IMR-90 (cell line): ENCODE results near the gene TRAF7. TPM values are rescaled to one million over a fixed set of nuclear protein-coding genes. Genes with fewer than 3 reads are reported as not detected.

ENCODE experiments used
- ATAC-seq: fragments of 200-7000 bp; cut with Tn5 transposase; 2 replicates; pipeline ENCODE4 v1.9.1; 2020; ENCODE audit warnings: low read depth, mild to moderate bottlenecking, moderate library complexity
- BruUV-seq: library from RNA; stranded (reverse); fragments of 400-500 nt; replicated peaks from 2 replicates; lab custom pipeline; 2021; lab: Mats Ljungman, UMichigan
- CTCF ChIA-PET: fragments of 300-600 bp; formaldehyde crosslinking; extraction: SDS; loops from one replicate; lab custom pipeline; 2021; ENCODE audit warnings: antibody characterized with exemption; lab: Yijun Ruan, JAX
- POLR2A ChIA-PET: fragments of 300-600 bp; sonication (Branson Sonifier 250); formaldehyde crosslinking; loops from one replicate; lab custom pipeline; 2022; ENCODE audit warnings: antibody characterized with exemption; ENCODE audit not compliant: unreplicated experiment; lab: Charles Lee
- DNase-seq: peaks from one replicate; pipeline ENCODE4 v3.0.0; 2013
- H2AFZ ChIP-seq: replicated peaks from 2 replicates; pipeline ENCODE3; 2013; ENCODE audit warnings: low read length, mild to moderate bottlenecking; ENCODE audit not compliant: poor library complexity
- H2AK5ac ChIP-seq: 2 replicates; pipeline ENCODE4 v1.6.1; 2013; ENCODE audit warnings: low read depth, low read length, inconsistent platforms
- H2AK9ac ChIP-seq: replicated peaks from 2 replicates; pipeline ENCODE3; 2013; ENCODE audit warnings: mild to moderate bottlenecking, low read depth, low read length, moderate library complexity; ENCODE audit not compliant: poor library complexity
- H2BK120ac ChIP-seq: 2 replicates; pipeline ENCODE4 v1.6.1; 2013; ENCODE audit warnings: low read depth, low read length, inconsistent platforms
- H2BK15ac ChIP-seq: 3 replicates; pipeline ENCODE4 v1.6.1; 2013; ENCODE audit warnings: low read depth, low read length, inconsistent platforms
- H2BK20ac ChIP-seq: 2 replicates; pipeline ENCODE4 v1.6.1; 2013; ENCODE audit warnings: low read depth, mild to moderate bottlenecking, inconsistent platforms, low read length, moderate library complexity
- H2BK5ac ChIP-seq: 2 replicates; pipeline ENCODE4 v1.6.1; 2013; ENCODE audit warnings: mild to moderate bottlenecking, low read depth, low read length, inconsistent platforms; ENCODE audit not compliant: poor library complexity, severe bottlenecking
- H3K14ac ChIP-seq: replicated peaks from 2 replicates; pipeline ENCODE4 v1.6.1; 2013; ENCODE audit warnings: low read depth, low read length, inconsistent platforms
- H3K18ac ChIP-seq: 2 replicates; pipeline ENCODE4 v1.6.1; 2013; ENCODE audit warnings: low read depth, low read length, control low read depth
- H3K23ac ChIP-seq: 2 replicates; pipeline ENCODE4 v1.6.1; 2013; ENCODE audit warnings: low read depth, low read length, inconsistent platforms
- H3K27ac ChIP-seq: 2 replicates; pipeline ENCODE4 v1.5.1; 2013; ENCODE audit warnings: mild to moderate bottlenecking, control low read depth, low read length; ENCODE audit not compliant: insufficient read depth
- H3K27me3 ChIP-seq: 2 replicates; pipeline ENCODE4 v1.6.1; 2013; ENCODE audit warnings: low read length; ENCODE audit not compliant: control insufficient read depth, insufficient read depth
- H3K36me3 ChIP-seq: 2 replicates; pipeline ENCODE4 v1.6.1; 2013; ENCODE audit warnings: low read length, mixed read lengths; ENCODE audit not compliant: control insufficient read depth, insufficient read depth
- H3K4ac ChIP-seq: 2 replicates; pipeline ENCODE4 v1.6.1; 2013; ENCODE audit warnings: low read depth, low read length, inconsistent platforms
- H3K4me1 ChIP-seq: 2 replicates; pipeline ENCODE4 v1.6.1; 2013; ENCODE audit warnings: low read length, mixed read lengths; ENCODE audit not compliant: control insufficient read depth, insufficient read depth
- H3K4me2 ChIP-seq: 2 replicates; pipeline ENCODE4 v1.6.1; 2013; ENCODE audit warnings: low read depth, mild to moderate bottlenecking, control low read depth, low read length, moderate library complexity
- H3K4me3 ChIP-seq: 2 replicates; pipeline ENCODE4 v1.5.1; 2013; ENCODE audit warnings: low read depth, mild to moderate bottlenecking, control low read depth, low read length, moderate library complexity; ENCODE audit not compliant: insufficient read depth
- H3K56ac ChIP-seq: 2 replicates; pipeline ENCODE4 v1.6.1; 2013; ENCODE audit warnings: low read length, inconsistent platforms; ENCODE audit not compliant: insufficient read depth; ENCODE audit errors: extremely low read depth
- H3K79me1 ChIP-seq, 2 experiments: 2 replicates each; pipeline ENCODE4 v1.6.1; 2013; ENCODE audit warnings: low read length in 2 of 2, inconsistent platforms in 1 of 2, low read depth in 1 of 2
- H3K9ac ChIP-seq: 2 replicates; pipeline ENCODE4 v1.6.1; 2013; ENCODE audit warnings: low read depth, low read length, control low read depth
- H3K9me1 ChIP-seq: 2 replicates; pipeline ENCODE4 v1.6.1; 2013; ENCODE audit warnings: low read length, inconsistent platforms; ENCODE audit not compliant: insufficient read depth
- H3K9me3 ChIP-seq: 2 replicates; pipeline ENCODE4 v1.6.1; 2013; ENCODE audit warnings: low read length; ENCODE audit not compliant: control insufficient read depth, insufficient read depth
- H4K20me1 ChIP-seq: 2 replicates; pipeline ENCODE4 v1.6.1; 2013; ENCODE audit warnings: low read length, inconsistent platforms; ENCODE audit not compliant: insufficient read depth
- H4K5ac ChIP-seq: 2 replicates; pipeline ENCODE4 v1.6.1; 2013; ENCODE audit warnings: mild to moderate bottlenecking, low read depth, low read length, control low read depth
- H4K8ac ChIP-seq, 2 experiments: 2 replicates each; pipeline ENCODE4 v1.6.1; 2013; ENCODE audit warnings: low read depth in 2 of 2, low read length in 2 of 2, control low read depth in 1 of 2, inconsistent platforms in 1 of 2
- H4K91ac ChIP-seq: 2 replicates; pipeline ENCODE4 v1.6.1; 2013; ENCODE audit warnings: low read depth, low read length, inconsistent platforms; ENCODE audit not compliant: insufficient read depth
- BHLHE40 ChIP-seq: fragments of 150-350 bp; IDR thresholded peaks from 2 replicates; pipeline ENCODE4 v1.6.1; 2016; ENCODE audit warnings: mild to moderate bottlenecking, low read depth, low read length
- CEBPB ChIP-seq: IDR thresholded peaks from 2 replicates; pipeline ENCODE4 v1.6.1; 2012; ENCODE audit warnings: low read depth, low read length, improper control_type of control experiment
- CHD1 ChIP-seq: IDR thresholded peaks from 2 replicates; pipeline ENCODE4 v1.6.1; 2012; ENCODE audit warnings: low read depth, low read length, improper control_type of control experiment
- FOS ChIP-seq: fragments of 150-350 bp; IDR thresholded peaks from 2 replicates; pipeline ENCODE4 v1.6.1; 2016; ENCODE audit warnings: low read depth, low read length
- MAFK ChIP-seq: IDR thresholded peaks from 2 replicates; pipeline ENCODE4 v1.6.1; 2012; ENCODE audit warnings: low read depth, low read length, improper control_type of control experiment
- MAZ ChIP-seq: IDR thresholded peaks from 2 replicates; pipeline ENCODE4 v1.6.1; 2012; ENCODE audit warnings: low read depth, mild to moderate bottlenecking, low read length, improper control_type of control experiment, moderate library complexity, borderline replicate concordance
- MXI1 ChIP-seq: IDR thresholded peaks from 2 replicates; pipeline ENCODE4 v1.6.1; 2012; ENCODE audit warnings: low read depth, mild to moderate bottlenecking, low read length, moderate library complexity, borderline replicate concordance
- NFE2L2 ChIP-seq: fragments of 150-350 bp; IDR thresholded peaks from 2 replicates; pipeline ENCODE4 v1.6.1; 2016; ENCODE audit warnings: low read depth, mild to moderate bottlenecking, low read length
- POLR2A ChIP-seq: IDR thresholded peaks from 2 replicates; pipeline ENCODE4 v1.6.1; 2012; ENCODE audit warnings: mild to moderate bottlenecking, low read depth, low read length
- RAD21 ChIP-seq: IDR thresholded peaks from 2 replicates; pipeline ENCODE4 v1.6.1; 2012; ENCODE audit warnings: low read length, improper control_type of control experiment
- RCOR1 ChIP-seq: IDR thresholded peaks from 2 replicates; pipeline ENCODE4 v1.6.1; 2012; ENCODE audit warnings: mild to moderate bottlenecking, low read length, improper control_type of control experiment; ENCODE audit not compliant: insufficient replicate concordance
- RFX5 ChIP-seq: IDR thresholded peaks from 2 replicates; pipeline ENCODE4 v1.8.0; 2012; ENCODE audit warnings: low read depth, mild to moderate bottlenecking, low read length, moderate library complexity
- SMC3 ChIP-seq: fragments of 150-350 bp; IDR thresholded peaks from 2 replicates; pipeline ENCODE4 v1.6.1; 2016; ENCODE audit warnings: low read depth, mild to moderate bottlenecking, antibody characterized with exemption, low read length, moderate library complexity
- WGBS, 2 experiments: methylation state at CpG; one replicate each; pipeline versions ENCODE4 v1.1.5 to v1.1.7; 2013; ENCODE audit warnings: missing lambda C conversion rate in 2 of 2; ENCODE audit not compliant: insufficient read length in 1 of 2; ENCODE audit errors: extremely low coverage in 2 of 2; 5-methylcytosine and 5-hydroxymethylcytosine counted together
- dilution Hi-C: fragments of 300-500 bp; cut with HindIII; formaldehyde crosslinking; loops from one replicate; pipeline ENCODE4 v1.14.3; 2018; ENCODE audit warnings: low sequenced_read_pairs; ENCODE audit not compliant: unreplicated experiment
- in situ Hi-C: fragments of 300-500 bp; cut with MboI; formaldehyde crosslinking; loops from 3 replicates; pipeline ENCODE4 v1.14.3; 2019; ENCODE audit warnings: low sequenced_read_pairs, inconsistent platforms, mixed read lengths
- intact Hi-C: fragments of 100-400 bp; cut with micrococcal nuclease; formaldehyde crosslinking; loops from 2 replicates; pipeline ENCODE4 v1.10.0; 2022
- polyA plus RNA-seq, 3 experiments: library from polyadenylated mRNA; depleted of rRNA; stranded (reverse); fragments of >200 nt; gene quantifications; 2 replicates each; pipeline ENCODE4 v1.2.3, GENCODE V29; 2012; ENCODE audit warnings: low replicate concordance in 1 of 3
- total RNA-seq: library from RNA; depleted of rRNA; stranded (reverse); fragments of >200 nt; gene quantifications from 2 replicates; pipeline ENCODE4 v1.2.3, GENCODE V29; 2012
- TF ChIP-seq, protein P1 (sequence below): conservative IDR thresholded peaks from 2 replicates; pipeline ENCODE4 v1.5.1; 2012; ENCODE audit warnings: mild to moderate bottlenecking, low read depth, low read length, improper control_type of control experiment
- TF ChIP-seq, protein P2 (sequence below): fragments of 150-350 bp; IDR thresholded peaks from 2 replicates; pipeline ENCODE4 v1.6.1; 2017; ENCODE audit warnings: mild to moderate bottlenecking, antibody characterized with exemption, low read length, low read depth
- TF ChIP-seq, protein P3 (sequence below): fragments of 150-350 bp; IDR thresholded peaks from 2 replicates; pipeline ENCODE4 v1.6.1; 2016; ENCODE audit warnings: low read depth, mild to moderate bottlenecking, low read length, moderate library complexity, borderline replicate concordance

TRAF7 gene
- total and polyA plus RNA-seq, 2 of the 4 experiments (the other 2 are of a cell fraction), result 29.6 to 52.6 TPM

DNA sequence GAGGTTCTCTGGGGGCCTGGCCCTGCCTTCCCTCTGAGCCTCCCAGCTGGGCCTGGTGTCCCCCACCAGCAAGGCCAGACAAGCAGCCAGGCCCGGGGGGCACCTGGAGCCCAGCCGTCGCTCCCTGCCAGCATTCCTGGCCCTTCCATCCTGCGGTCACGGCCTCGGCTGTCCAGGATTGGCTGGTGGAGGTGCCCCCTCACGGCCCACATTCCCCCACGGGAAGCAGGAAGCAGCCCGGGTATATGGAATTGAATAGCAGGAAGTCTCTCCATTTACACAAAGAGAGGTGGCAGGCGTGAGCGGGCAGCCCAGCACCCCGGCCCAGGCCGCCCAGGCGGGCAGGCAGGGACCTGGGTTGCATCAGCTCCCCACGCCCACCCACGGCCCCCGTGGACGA, 14.5 kb downstream of the TRAF7 start:
- Histone ChIP-seq H4K20me1 (peaks cover 19% of the 10 kb centered on the region), H3K4me1 (no peaks in the 10 kb centered on the region), H2AK5ac (no peak overlapping the region), H2BK15ac (no peak overlapping the region), H3K9ac (no peak overlapping the region), H3K4me3 (no peak overlapping the region), H4K91ac (no peak overlapping the region), H2BK120ac (no peak overlapping the region), H2AK9ac (no peak overlapping the region), H2BK20ac (no peak overlapping the region), H3K79me1 (peaks cover 0 to 17% of the 10 kb centered on the region in 2 experiments; a peak in 3 of 4 replicates), H3K27ac (no peak overlapping the region), H3K9me3 (no peaks in the 10 kb centered on the region), H3K4ac (no peak overlapping the region), H3K4me2 (no peak overlapping the region), H2AFZ (no peak overlapping the region), H3K36me3 (peaks cover 63% of the 10 kb centered on the region), H3K18ac (no peak overlapping the region), H2BK5ac (no peak overlapping the region), H4K8ac (no peak overlapping the region), H3K14ac (no peak overlapping the region), H3K27me3 (no peaks in the 10 kb centered on the region), H3K56ac (no peak overlapping the region), H4K5ac (no peak overlapping the region), H3K9me1 (0 out of 2 replicates have a peak, but pooled peaks cover 2% of the 10 kb centered on the region), H3K23ac (no peak overlapping the region)
- in situ Hi-C loops (no loop called here), intact Hi-C loops (no loop called here), dilution Hi-C loops (no loop called here)
- DNase-seq, result no peak
- BruUV-seq, result no TSS peak
- no peak for TF ChIP-seq POLR2A
- TF ChIP-seq MXI1, result no peak
- no peak for TF ChIP-seq RAD21
- no peak for TF ChIP-seq CHD1
- TF ChIP-seq RCOR1, result no peak
- no peak for TF ChIP-seq CEBPB
- no peak for TF ChIP-seq SMC3
- TF ChIP-seq, protein P1, sequence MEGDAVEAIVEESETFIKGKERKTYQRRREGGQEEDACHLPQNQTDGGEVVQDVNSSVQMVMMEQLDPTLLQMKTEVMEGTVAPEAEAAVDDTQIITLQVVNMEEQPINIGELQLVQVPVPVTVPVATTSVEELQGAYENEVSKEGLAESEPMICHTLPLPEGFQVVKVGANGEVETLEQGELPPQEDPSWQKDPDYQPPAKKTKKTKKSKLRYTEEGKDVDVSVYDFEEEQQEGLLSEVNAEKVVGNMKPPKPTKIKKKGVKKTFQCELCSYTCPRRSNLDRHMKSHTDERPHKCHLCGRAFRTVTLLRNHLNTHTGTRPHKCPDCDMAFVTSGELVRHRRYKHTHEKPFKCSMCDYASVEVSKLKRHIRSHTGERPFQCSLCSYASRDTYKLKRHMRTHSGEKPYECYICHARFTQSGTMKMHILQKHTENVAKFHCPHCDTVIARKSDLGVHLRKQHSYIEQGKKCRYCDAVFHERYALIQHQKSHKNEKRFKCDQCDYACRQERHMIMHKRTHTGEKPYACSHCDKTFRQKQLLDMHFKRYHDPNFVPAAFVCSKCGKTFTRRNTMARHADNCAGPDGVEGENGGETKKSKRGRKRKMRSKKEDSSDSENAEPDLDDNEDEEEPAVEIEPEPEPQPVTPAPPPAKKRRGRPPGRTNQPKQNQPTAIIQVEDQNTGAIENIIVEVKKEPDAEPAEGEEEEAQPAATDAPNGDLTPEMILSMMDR, result no peak
- TF ChIP-seq, protein P2, sequence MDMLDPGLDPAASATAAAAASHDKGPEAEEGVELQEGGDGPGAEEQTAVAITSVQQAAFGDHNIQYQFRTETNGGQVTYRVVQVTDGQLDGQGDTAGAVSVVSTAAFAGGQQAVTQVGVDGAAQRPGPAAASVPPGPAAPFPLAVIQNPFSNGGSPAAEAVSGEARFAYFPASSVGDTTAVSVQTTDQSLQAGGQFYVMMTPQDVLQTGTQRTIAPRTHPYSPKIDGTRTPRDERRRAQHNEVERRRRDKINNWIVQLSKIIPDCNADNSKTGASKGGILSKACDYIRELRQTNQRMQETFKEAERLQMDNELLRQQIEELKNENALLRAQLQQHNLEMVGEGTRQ, result no peak
- no peak for TF ChIP-seq NFE2L2
- no peak for TF ChIP-seq MAZ
- TF ChIP-seq, protein P3, sequence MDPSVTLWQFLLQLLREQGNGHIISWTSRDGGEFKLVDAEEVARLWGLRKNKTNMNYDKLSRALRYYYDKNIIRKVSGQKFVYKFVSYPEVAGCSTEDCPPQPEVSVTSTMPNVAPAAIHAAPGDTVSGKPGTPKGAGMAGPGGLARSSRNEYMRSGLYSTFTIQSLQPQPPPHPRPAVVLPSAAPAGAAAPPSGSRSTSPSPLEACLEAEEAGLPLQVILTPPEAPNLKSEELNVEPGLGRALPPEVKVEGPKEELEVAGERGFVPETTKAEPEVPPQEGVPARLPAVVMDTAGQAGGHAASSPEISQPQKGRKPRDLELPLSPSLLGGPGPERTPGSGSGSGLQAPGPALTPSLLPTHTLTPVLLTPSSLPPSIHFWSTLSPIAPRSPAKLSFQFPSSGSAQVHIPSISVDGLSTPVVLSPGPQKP, result no peak
- no peak for TF ChIP-seq RFX5
- TF ChIP-seq MAFK, result no peak
- no peak for TF ChIP-seq BHLHE40
- TF ChIP-seq FOS, result no peak
- ChIA-PET CTCF (no interaction called here), POLR2A (no interaction called here)
- no peak for ATAC-seq
- 97% methylated on average over 5 of the region's 18 CpGs; no CpG with 5 or more reads in 1 of the 2 experiments for WGBS, 2 experiments
